NT2/D1 (cell line): ENCODE data around the gene SPAG5.

ENCODE experiments used
- SUZ12 ChIP-seq: IDR thresholded peaks from 2 replicates; pipeline ENCODE4 v1.6.1; 2011; ENCODE audit not compliant: insufficient read length, insufficient read depth; ENCODE audit errors: extremely low read depth
- ZNF274 ChIP-seq: IDR thresholded peaks from 2 replicates; pipeline ENCODE4 v1.6.1; 2011; ENCODE audit warnings: mild to moderate bottlenecking, low read depth, low read length

GRCh38 chr17:28570716-28571360 lies 28.0 kb downstream of the SPAG5 start:
- TF ChIP-seq ZNF274 (no peak), SUZ12 (no peak)
